PFSK-1 (cell line): ENCODE results near the gene WDR4.
A peak's percentile ranks its signal among the peaks of the same experiment; 100 is the strongest.

Experiments
- FOXP2 ChIP-seq: optimal IDR thresholded peaks from 2 replicates; pipeline ENCODE3; 2011; ENCODE audit warnings: borderline replicate concordance, control low read depth, inconsistent platforms; ENCODE audit not compliant: insufficient read depth; ENCODE audit errors: extremely low read length, extremely low read depth
- POLR2AphosphoS5 ChIP-seq: IDR thresholded peaks from 2 replicates; pipeline ENCODE4 v1.6.1; 2012; ENCODE audit warnings: low read depth, mild to moderate bottlenecking, control low read depth, low read length, moderate library complexity
- REST ChIP-seq, 2 experiments: IDR thresholded peaks; 2 replicates each; pipeline versions ENCODE4 v1.6.1 to v1.8.0; 2011 to 2012; ENCODE audit warnings: low read depth in 2 of 2, low read length in 2 of 2, control low read depth in 1 of 2, inconsistent platforms in 1 of 2, mild to moderate bottlenecking in 1 of 2, moderate library complexity in 1 of 2; ENCODE audit not compliant: insufficient read depth in 1 of 2
- SIN3A ChIP-seq: IDR thresholded peaks from 2 replicates; pipeline ENCODE4 v1.6.1; 2012; ENCODE audit warnings: mild to moderate bottlenecking, low read length, moderate library complexity, borderline replicate concordance; ENCODE audit not compliant: insufficient read depth
- TAF1 ChIP-seq: IDR thresholded peaks from 2 replicates; pipeline ENCODE4 v1.6.1; 2012; ENCODE audit warnings: low read length, control low read depth, borderline replicate concordance; ENCODE audit not compliant: insufficient read depth

Gene WDR4

GRCh38 chr21:42853621-42854020 is 25.7 kb downstream of the WDR4 start:
- TF ChIP-seq FOXP2 (no peak), POLR2AphosphoS5 (no peak), SIN3A (no peak), REST (IDR thresholded peaks at IDR 0.05; ENCODE audit: insufficient read depth in 1 of 2, low read depth in 2 of 2, low read length in 2 of 2) (no peak), TAF1 (no peak)

GRCh38 chr21:42852925-42853570 is 26.3 kb downstream of the WDR4 start:
- TF ChIP-seq REST (IDR thresholded peaks at IDR 0.05; ENCODE audit: insufficient read depth in 1 of 2, low read depth in 2 of 2, low read length in 2 of 2) (no peak), TAF1 (no peak), SIN3A (no peak), FOXP2 (no peak), POLR2AphosphoS5 (no peak)

- TF ChIP-seq REST (IDR thresholded peaks at IDR 0.05; ENCODE audit: insufficient read depth in 1 of 2, low read depth in 2 of 2, low read length in 2 of 2) = no peak
Observed at GRCh38 chr21:42851812-42852665, 27.3 kb downstream of the WDR4 start.

- TF ChIP-seq POLR2AphosphoS5 (no peak), FOXP2 (peak; percentile 35)
Observed at GRCh38 chr21:42850866-42851391, 28.4 kb downstream of the WDR4 start.

GRCh38 chr21:42850463-42850862 is 28.9 kb downstream of the WDR4 start:
- TF ChIP-seq TAF1 (no peak), REST (IDR thresholded peaks at IDR 0.05; ENCODE audit: insufficient read depth in 1 of 2, low read depth in 2 of 2, low read length in 2 of 2) (no peak), SIN3A (no peak), FOXP2 (no peak), POLR2AphosphoS5 (no peak)
